Suprapubic skin (tissue), 4 donors: ENCODE data around the gene PFKFB2. TPM values are rescaled to one million over a fixed set of nuclear protein-coding genes. Genes with fewer than 3 reads are reported as not detected.
"Not testable (repeated sequence)": the region's sequence is repeated elsewhere in the genome, so short reads cannot be mapped to it uniquely, and the experiment has no call there.

Experiments
- DNase-seq, 2 donors: peaks; one replicate each; pipeline ENCODE4 v3.0.0-alpha.2; 2019; ENCODE audit warnings: low spot score in 2 of 2
- H3K27ac ChIP-seq: fragments of 200-600 bp; sonication (generic); one replicate; pipeline ENCODE4 v1.5.1; 2019
- H3K27me3 ChIP-seq: fragments of 200-600 bp; sonication (generic); one replicate; pipeline ENCODE4 v1.5.1; 2019
- H3K36me3 ChIP-seq: fragments of 200-600 bp; sonication (generic); one replicate; pipeline ENCODE4 v1.5.1; 2019
- H3K4me1 ChIP-seq: fragments of 200-600 bp; sonication (generic); one replicate; pipeline ENCODE4 v1.5.1; 2019
- H3K4me3 ChIP-seq: fragments of 200-600 bp; sonication (generic); one replicate; pipeline ENCODE4 v1.5.1; 2019; ENCODE audit warnings: mild to moderate bottlenecking
- H3K9me3 ChIP-seq: fragments of 200-600 bp; sonication (generic); one replicate; pipeline ENCODE4 v1.5.1; 2019
- EP300 ChIP-seq: sonication (generic); formaldehyde crosslinking; IDR thresholded peaks from one replicate; pipeline ENCODE4 v1.6.1; 2017; ENCODE audit warnings: antibody characterized with exemption
- POLR2A ChIP-seq, 2 donors: fragments of 450-650 bp; IDR thresholded peaks; one replicate each; pipeline ENCODE4 v1.6.1; 2017; ENCODE audit warnings: antibody characterized with exemption in 2 of 2, mild to moderate bottlenecking in 2 of 2, moderate library complexity in 2 of 2
- POLR2AphosphoS5 ChIP-seq, 3 donors: sonication (generic); formaldehyde crosslinking; IDR thresholded peaks; one replicate each; pipeline ENCODE4 v1.6.1; 2017; ENCODE audit warnings: antibody characterized with exemption in 3 of 3
- WGBS: methylation state at CpG from one replicate; pipeline ENCODE4 v1.1.5; 2018; 5-methylcytosine and 5-hydroxymethylcytosine counted together
- total RNA-seq, 4 donors: library from RNA; depleted of rRNA; stranded (reverse); fragments of >200 nt; gene quantifications; one replicate each; pipeline ENCODE4 v1.1.0, GENCODE V29; 2016
- TF ChIP-seq, protein P1 (sequence below), 2 donors: fragments of 200-600 bp in 1 of 2; fragments of 450-650 bp in 1 of 2; sonication (generic) in 1 of 2; IDR thresholded peaks; one replicate each; pipeline ENCODE4 v1.5.1; 2016 to 2019; ENCODE audit warnings: antibody characterized with exemption in 2 of 2, mild to moderate bottlenecking in 1 of 2, moderate library complexity in 1 of 2

The PFKFB2 gene
- total RNA-seq, 4 donors from 2014 or later: 11.8 to 33.1 (median 17.1) TPM

GRCh38 chr1:207034998-207035397, 18.1 kb upstream of the PFKFB2 start:
- TF ChIP-seq EP300: no peak
- TF ChIP-seq POLR2A (IDR thresholded peaks at IDR 0.05): no peak
- no peak for TF ChIP-seq POLR2AphosphoS5 (IDR thresholded peaks at IDR 0.05)
- TF ChIP-seq, protein P1, sequence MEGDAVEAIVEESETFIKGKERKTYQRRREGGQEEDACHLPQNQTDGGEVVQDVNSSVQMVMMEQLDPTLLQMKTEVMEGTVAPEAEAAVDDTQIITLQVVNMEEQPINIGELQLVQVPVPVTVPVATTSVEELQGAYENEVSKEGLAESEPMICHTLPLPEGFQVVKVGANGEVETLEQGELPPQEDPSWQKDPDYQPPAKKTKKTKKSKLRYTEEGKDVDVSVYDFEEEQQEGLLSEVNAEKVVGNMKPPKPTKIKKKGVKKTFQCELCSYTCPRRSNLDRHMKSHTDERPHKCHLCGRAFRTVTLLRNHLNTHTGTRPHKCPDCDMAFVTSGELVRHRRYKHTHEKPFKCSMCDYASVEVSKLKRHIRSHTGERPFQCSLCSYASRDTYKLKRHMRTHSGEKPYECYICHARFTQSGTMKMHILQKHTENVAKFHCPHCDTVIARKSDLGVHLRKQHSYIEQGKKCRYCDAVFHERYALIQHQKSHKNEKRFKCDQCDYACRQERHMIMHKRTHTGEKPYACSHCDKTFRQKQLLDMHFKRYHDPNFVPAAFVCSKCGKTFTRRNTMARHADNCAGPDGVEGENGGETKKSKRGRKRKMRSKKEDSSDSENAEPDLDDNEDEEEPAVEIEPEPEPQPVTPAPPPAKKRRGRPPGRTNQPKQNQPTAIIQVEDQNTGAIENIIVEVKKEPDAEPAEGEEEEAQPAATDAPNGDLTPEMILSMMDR (IDR thresholded peaks at IDR 0.05): no peak
- H3K27ac ChIP-seq: no peak overlapping the region

GRCh38 chr1:207035877-207036551, 17.1 kb upstream of the PFKFB2 start:
- DNase-seq: no peak
- Histone ChIP-seq H3K4me3 (no peak overlapping the region), H3K36me3 (no peaks in the 10 kb centered on the region), H3K4me1 (peaks cover 17% of the 10 kb centered on the region), H3K9me3 (no peaks in the 10 kb centered on the region), H3K27me3 (no peaks in the 10 kb centered on the region), H3K27ac (no peak overlapping the region)
- TF ChIP-seq POLR2AphosphoS5 (IDR thresholded peaks at IDR 0.05) (no peak), EP300 (no peak), POLR2A (IDR thresholded peaks at IDR 0.05) (no peak)
- WGBS: 86% methylated on average over 4 of the region's 4 CpGs

More at GRCh38 chr1:207034998-207035397, 18.1 kb upstream of the PFKFB2 start:
- no peaks in the 10 kb centered on the region for H3K9me3 ChIP-seq
- no peaks in the 10 kb centered on the region for H3K36me3 ChIP-seq
- H3K27me3 ChIP-seq: no peaks in the 10 kb centered on the region
- H3K4me3 ChIP-seq: no peak overlapping the region
- H3K4me1 ChIP-seq: peaks cover 25% of the 10 kb centered on the region
- DNase-seq: no peak

- Histone ChIP-seq H3K4me1 (peaks cover 17% of the 10 kb centered on the region), H3K9me3 (no peaks in the 10 kb centered on the region), H3K36me3 (no peaks in the 10 kb centered on the region), H3K27me3 (no peaks in the 10 kb centered on the region), H3K27ac (no peak overlapping the region), H3K4me3 (no peak overlapping the region)
- no peak for DNase-seq
- WGBS: 92% methylated on average over 1 of the region's 1 CpG
- TF ChIP-seq EP300 (no peak), POLR2AphosphoS5 (IDR thresholded peaks at IDR 0.05) (no peak), POLR2A (IDR thresholded peaks at IDR 0.05) (no peak)
- TF ChIP-seq, protein P1 (IDR thresholded peaks at IDR 0.05): no peak
Observed at GRCh38 chr1:207036865-207037264, 16.2 kb upstream of the PFKFB2 start.

- Histone ChIP-seq H3K4me3 (no peak overlapping the region), H3K27me3 (no peaks in the 10 kb centered on the region), H3K9me3 (no peaks in the 10 kb centered on the region), H3K4me1 (peaks cover under 1% of the 10 kb centered on the region), H3K36me3 (no peaks in the 10 kb centered on the region), H3K27ac (no peak overlapping the region)
- TF ChIP-seq, protein P1 (IDR thresholded peaks at IDR 0.05): no peak
- no peak for TF ChIP-seq POLR2AphosphoS5 (IDR thresholded peaks at IDR 0.05)
- TF ChIP-seq EP300: no peak
- no peak for TF ChIP-seq POLR2A (IDR thresholded peaks at IDR 0.05)
- 92% methylated on average over 4 of the region's 4 CpGs for WGBS
- DNase-seq: no peak
Observed at GRCh38 chr1:207039380-207040180, 13.5 kb upstream of the PFKFB2 start.

- H3K4me1 ChIP-seq: peaks cover 1% of the 10 kb centered on the region
- no peaks in the 10 kb centered on the region for H3K27me3 ChIP-seq
- H3K27ac ChIP-seq: no peak overlapping the region
- WGBS: 75% methylated on average over 3 of the region's 3 CpGs
- no peak for DNase-seq
- no peak overlapping the region for H3K4me3 ChIP-seq
- TF ChIP-seq, protein P1 (IDR thresholded peaks at IDR 0.05): no peak
- TF ChIP-seq EP300 (no peak), POLR2AphosphoS5 (IDR thresholded peaks at IDR 0.05) (no peak), POLR2A (IDR thresholded peaks at IDR 0.05) (no peak)
- H3K9me3 ChIP-seq: no peaks in the 10 kb centered on the region
- H3K36me3 ChIP-seq: no peaks in the 10 kb centered on the region
Observed at GRCh38 chr1:207040181-207040533, 12.9 kb upstream of the PFKFB2 start.

DNA sequence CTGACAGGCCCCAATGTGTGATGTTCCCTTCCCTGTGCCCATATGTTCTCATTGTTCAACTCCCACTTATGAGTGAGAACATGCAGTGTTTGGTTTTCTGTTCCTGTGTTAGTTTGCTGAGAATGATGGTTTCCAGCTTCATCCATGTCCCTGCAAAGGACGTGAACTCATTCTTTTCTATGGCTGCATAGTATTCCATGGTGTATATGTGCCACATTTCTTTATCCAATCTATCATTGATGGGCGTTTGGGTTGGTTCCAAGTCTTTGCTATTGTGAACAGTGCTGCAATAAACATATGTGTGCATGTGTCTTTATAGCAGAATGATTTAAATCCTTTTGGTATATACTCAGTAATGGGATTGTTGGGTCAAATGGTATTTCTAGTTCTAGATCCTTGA, 11.7 kb upstream of the PFKFB2 start:
- not testable (repeated sequence) for H3K9me3 ChIP-seq, H3K4me3 ChIP-seq, H3K36me3 ChIP-seq, DNase-seq, H3K27me3 ChIP-seq, H3K27ac ChIP-seq
- H3K4me1 ChIP-seq: peaks cover 12% of the 10 kb centered on the region
- WGBS: 93% methylated on average over 2 of the region's 2 CpGs
